GM19468 (cell line): ENCODE data around the gene CTNNBL1.

ENCODE experiments used
- ATAC-seq: cut with Tn5 transposase; IDR thresholded peaks from one replicate; pipeline ENCODE4 v1.9.1; 2021; ENCODE audit warnings: mild to moderate bottlenecking, moderate library complexity, moderate number of reproducible peaks; ENCODE audit not compliant: unreplicated experiment; ENCODE audit errors: extremely low read depth

The CTNNBL1 gene

DNA sequence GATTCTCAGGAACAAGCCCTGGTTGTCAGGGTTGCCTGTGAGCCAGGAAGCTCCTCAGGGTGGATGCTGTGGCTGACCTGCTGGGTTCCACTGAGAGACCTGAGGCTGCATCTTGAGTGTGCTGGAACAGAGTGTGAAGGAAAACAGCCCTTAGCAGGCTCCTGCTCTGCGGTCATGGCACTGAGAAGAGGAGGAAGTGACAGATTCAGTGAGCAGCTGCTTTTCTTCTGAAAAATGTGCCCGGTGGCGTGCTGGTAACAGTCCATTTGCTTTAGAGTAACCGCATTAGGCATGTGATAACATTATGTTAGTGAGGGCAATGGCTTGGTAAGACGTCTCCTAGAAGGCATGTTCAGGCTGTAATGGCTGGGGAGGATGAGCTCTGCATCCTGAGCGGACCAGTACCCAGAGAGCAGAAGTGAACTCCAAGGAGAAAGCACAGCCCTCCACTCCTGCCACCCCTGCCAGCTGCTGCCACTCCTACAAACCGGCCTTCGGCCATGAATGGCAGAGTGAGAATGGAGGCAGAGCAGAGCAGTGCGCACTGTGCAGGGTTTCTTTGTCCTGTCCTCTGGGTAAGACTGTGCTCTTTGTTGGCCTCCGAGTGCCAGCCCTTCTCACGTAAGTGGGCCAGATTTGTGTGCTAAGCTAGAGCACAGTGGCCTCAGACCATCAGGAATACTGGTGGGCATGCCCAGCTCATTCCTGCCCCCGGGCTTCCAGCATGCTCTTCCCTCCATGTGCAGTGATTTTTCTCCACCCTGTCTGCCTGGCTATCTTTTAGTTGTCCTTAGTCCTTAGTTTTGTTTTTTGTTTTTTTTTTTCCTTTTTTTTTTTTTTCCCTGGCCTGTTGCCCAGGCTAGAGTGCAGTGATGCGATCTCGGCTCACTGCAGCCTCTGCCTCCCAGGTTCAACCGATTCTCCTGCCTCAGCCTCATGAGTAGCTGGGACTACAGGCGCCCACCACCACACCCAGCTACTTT lies 111.0 kb downstream of the CTNNBL1 start:
- peak; percentile 64 for ATAC-seq

DNA sequence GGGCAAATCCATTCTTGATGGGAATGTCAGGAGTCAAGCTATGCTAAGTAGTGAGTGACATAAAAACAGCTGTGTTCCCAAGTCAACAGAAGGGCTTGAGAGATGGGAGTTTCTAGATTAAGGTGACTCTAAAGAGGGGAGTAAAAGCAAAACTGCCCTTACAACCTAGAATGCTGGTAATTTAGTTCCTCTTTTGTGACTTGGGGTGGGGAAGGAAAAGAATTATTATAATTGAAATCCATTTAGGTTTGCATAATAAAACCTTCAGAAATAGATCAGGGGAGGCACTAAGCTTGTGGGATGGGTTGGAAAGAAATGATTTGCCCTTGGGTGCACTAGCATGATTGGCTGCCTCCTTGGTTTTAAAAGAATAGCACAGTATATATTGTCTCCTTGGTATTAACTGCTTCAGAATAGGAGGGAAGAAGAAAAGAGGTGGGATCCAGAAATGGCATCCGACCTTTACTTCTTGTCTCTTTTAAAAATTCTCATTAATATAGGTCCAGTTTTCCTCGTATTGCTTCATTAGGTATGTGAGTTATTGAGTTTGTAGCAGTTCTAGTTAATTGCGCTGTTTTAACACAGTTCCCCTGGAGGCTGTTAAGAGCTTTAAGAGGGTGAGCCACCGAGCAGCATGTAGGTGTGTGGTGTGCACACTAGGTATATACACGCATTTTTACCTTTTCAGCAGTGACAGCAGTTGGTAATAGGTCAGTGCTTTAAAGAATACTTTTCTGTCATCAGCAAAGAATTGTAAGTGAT lies 113.8 kb downstream of the CTNNBL1 start:
- ATAC-seq, result no peak

DNA sequence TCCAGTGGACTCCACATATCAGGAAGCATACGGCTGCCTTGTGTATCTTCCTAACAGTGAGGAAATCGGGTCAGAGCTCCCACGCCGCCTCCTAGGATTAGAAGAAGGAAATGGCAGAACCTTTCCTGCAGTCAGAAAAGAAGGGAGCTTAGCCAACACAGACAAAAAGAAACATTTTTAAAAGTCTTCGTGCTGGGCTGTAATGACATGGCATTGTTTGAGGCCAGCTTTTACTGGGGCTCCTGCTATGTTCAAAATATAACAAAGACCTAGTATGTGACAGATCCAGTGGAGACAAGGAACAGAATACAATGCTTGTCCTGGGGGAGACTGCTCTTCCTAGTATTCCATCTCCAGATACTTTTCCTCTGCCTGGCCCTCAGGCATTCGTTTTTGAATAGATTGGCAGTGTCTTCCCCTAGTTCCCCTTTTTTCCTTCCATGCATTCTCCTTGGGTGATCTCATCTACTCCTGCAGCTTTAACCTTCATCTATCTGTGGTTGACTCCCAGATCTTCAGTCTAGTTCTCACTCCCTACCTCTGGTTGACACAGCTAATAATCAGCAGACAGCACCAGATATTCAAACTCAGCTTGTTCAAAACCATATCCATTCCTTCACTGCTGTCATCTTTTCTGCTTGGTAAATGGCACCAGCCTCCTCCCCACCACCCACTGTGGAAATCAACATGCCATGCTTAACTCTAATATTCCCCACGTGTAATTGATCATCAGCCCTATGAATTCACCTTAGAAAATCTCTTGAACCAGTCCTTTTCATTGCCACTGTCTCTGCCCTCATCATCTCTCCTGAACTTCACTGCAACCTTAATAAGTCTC lies 114.6 kb downstream of the CTNNBL1 start:
- no peak for ATAC-seq

DNA sequence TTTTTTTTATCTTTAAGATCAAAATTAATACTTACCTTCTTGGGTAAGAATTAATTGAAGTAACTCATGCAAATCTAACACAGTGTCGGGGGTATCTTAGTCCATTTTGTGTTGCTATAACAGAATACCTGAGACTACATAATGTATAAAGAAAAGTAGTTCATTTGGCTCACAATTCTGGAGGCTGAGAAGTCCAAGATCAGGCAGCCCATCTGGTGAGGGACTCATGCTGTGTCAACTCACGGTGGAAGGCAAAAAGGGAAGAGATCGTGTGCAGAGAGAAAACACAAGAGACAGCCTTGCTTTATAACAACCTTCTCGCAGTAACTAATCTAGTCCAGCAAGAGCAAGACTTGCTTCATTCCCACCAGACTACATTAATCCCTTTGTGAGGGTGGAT lies 116.2 kb downstream of the CTNNBL1 start:
- ATAC-seq, result no peak

DNA sequence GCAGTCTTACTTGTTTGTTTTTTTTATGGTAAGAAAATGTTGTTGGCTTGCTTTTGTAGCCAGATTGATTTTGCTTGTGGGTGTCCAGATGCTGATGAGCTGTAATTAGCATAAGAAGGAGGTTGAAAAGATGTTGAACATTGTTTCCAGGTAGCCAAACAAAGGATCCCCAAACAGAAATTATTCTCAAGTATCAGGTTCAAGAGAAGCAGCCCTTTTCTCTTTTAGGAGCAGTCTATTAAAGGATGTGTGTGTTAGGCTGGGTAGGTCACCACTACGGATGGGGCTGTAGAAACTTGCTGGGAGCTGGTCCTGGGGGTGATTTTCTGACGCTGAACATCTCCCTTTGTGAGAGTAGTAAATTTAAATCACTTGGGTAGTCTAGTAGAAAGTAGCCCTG lies 122.2 kb downstream of the CTNNBL1 start:
- no peak for ATAC-seq

DNA sequence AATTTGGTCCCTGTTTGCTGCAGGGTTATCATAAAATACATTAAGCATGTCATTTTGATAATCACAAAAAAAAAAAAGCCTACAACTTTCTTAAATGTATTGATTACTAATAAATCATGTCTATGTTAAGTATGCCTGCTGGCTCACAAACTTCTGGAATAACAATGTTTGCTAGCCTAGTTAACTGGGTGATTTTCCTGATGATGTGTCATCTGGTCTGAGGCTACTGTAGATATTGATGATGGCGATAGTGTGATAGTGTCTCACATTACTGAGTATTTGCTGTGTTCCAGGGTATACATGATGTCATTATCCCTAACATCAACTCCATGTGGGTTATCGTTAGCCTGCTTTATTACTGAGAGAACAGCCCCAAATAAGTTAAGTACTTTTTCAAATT lies 122.9 kb downstream of the CTNNBL1 start:
- no peak for ATAC-seq

DNA sequence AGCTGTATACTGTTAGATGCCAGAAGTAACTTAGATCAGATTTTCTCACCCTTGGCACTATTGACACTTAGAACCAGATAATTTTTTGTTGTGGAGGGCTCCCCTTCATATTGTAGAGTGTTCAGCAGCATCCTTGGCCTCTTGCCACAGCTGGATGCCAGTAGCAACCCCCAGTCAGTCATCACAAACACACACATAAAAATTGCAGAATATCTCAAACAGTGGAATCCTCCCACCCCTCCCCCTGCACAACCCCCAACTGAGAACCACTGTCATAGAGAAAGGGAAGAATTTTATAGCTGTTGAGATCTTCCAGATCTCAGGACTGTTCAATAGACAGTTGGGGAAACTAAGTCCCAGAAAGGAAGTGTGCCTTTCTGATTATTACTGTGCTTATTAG lies 127.9 kb downstream of the CTNNBL1 start:
- ATAC-seq, result no peak

DNA sequence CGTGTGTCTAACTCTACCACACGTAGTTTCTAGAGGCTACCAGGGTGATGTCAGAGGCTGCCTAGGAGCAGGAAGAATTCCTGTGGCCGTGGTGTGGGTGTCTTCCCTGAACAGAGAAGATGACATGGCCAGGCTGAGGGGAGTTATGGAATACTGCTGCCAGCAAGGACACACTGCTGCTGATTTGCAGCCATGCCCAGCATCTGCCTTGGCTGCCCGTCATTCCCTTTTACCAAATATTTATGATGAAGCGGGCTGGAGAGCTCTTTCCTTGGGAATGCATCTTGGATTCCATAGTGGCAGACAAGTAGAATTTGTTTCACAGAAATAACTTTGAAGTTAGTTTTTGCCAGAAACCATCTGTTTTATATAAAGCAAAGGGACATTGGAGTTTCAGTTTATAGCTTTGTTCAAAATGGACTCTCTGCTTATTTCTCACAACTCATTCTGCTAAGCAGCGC lies 128.3 kb downstream of the CTNNBL1 start:
- no peak for ATAC-seq

DNA sequence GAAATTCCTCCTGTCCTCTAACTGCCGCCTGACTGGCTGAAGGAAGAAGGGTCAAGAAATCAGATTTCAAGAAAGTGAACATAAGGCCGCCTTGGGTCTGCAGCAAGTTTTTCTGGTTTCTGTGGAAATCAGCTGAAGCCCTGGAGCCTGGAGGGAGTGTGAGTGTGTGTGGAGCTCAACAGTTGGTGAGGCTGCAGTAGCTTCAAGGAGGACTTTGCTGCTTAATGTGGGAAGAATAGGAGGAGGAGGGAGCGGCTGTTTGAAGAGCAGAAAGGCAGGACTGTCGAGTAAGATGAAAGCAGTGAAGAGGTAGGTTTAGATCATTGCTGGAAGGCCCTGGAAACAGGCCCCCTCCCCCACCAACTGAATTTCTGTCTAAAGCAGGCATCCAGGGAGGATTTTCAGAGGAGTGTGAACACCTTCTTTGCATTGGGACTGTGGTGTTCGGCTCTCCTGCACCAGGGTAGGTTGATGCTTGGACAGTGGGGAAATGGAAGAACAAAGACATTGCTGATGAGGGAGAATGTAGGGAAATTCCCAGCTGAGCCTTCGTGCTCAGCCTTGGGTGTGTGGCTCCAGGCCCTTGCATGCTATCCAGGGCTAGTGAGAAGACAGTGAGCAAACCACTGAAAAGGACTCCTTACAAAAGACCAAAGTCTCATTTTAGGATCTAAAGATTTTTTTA lies 129.6 kb downstream of the CTNNBL1 start:
- ATAC-seq, result no peak

DNA sequence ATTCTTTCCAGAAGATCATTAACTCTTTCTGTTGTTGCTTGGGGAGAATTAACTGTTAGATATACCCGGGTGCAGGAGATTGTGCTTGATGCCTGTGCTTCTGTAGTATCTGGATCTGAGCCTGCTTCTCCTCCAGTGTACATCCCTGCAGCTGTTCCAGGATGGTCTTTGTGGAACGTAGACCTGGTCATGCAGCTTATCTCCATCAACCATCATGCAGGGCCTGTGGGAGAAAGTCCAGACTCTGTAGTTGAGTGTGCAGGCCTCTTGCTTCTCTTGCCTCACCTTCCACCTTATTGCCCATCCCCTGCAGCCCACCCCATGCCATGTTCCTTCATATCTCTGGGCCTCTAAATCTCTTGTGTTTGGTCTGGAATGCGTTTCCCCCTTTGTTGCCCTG lies 133.8 kb downstream of the CTNNBL1 start:
- no peak for ATAC-seq

DNA sequence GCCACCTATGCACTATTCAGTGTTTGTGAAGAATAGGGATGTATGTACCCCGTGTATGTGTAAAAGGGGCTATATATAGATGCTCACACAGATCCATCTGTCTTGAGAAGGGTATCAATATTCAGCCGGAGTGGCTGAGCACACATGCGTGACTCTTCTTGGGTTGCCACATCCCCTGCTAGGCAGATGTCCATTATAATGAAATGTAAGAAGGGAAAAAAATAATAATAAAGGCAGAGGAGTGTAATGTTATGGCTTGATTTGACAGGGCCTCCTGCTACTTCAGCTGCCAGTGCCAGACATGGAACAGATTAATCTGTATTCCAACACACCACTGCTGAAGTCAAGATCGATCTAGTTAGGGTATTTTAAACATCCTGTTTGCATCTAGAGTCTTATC lies 134.9 kb downstream of the CTNNBL1 start:
- ATAC-seq, result no peak

DNA sequence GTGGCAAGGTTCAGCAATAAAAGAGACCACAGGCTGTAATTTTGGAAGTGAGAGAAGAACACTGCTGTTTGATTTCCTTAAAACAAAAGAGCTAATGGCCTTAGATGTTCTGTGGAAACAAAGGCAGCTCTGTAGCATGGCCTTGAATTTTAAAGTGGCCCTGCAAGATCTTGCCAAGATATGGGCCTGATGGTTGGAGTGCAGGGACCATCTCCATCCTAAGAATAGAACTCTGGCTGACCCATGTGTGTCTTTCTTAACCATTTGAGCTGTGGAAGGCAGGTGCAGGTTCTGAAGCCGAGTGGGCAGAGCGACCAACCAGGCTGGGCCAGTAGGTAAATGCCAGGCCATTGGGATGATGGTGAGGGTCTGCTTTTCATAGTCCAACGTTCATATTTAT lies 135.3 kb downstream of the CTNNBL1 start:
- no peak for ATAC-seq

DNA sequence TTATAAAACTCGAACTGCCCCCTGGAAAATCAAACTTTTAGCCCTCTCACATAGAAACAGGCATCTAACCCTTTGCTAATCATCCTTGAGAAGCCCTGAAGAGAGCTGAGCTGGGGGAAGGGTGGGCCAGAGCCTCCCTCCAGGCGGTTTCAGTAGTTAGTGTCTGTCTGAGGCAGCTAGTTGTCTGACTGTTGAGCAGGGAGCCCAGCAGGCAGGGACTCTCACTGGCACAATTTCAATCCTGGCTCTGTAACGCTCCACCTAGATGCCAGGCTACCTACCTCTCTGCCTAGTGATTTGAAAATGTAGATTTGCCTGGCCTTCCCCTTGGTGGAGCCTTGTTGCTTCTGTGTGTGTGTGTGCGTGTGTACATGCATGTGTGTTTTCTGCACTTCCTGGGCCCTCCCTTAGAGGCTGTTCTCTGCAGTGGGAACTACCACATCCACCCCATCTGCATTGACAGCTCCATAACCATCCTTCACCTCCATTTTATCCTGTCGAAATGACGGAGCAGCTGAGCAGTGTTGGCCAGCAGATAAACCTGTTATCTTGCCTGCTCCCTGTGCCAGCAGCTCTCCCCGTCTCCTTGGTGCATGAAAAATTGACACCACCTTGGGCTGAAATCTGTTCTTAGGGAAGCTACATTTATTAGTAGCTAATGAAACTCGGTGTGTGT lies 139.5 kb downstream of the CTNNBL1 start:
- ATAC-seq, result no peak

DNA sequence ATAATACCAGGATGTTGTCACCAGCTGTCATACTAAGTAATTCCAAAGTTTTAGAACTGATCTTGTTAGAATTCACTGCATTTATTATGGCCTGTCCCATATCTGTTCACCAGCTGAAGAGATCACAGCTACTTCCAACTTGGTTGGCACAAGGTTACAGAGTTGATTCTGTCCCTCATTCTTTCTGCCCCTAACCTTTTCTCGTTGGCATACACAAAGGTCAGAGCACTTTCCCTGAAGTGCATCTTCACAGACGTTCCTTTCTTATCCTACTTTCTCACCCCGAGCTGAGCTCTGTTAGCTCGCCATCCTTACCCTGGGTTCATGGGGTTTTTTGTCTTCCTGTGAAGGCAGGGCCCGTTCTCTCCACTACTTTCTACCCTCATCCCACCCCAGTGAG lies 143.1 kb downstream of the CTNNBL1 start:
- ATAC-seq, result no peak

DNA sequence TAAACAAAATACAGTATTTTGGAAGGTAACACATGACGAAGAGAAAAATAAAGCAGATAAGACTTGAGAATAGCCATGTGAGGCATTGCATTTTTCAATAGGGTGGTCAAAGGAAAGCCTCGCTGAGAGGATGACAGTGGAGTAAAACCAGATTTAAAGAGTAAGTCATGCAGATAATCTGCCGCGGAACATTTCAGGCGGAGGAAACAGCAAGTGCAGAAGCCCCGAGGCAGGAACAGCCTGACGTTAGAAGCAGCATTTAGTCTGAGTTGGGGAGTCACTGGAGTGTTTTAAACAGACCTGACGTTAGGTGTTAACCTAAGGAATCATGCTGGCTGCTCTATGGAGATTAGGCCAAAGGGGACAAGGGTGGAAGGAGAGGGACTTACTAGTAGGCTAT lies 144.1 kb downstream of the CTNNBL1 start:
- ATAC-seq, result no peak

DNA sequence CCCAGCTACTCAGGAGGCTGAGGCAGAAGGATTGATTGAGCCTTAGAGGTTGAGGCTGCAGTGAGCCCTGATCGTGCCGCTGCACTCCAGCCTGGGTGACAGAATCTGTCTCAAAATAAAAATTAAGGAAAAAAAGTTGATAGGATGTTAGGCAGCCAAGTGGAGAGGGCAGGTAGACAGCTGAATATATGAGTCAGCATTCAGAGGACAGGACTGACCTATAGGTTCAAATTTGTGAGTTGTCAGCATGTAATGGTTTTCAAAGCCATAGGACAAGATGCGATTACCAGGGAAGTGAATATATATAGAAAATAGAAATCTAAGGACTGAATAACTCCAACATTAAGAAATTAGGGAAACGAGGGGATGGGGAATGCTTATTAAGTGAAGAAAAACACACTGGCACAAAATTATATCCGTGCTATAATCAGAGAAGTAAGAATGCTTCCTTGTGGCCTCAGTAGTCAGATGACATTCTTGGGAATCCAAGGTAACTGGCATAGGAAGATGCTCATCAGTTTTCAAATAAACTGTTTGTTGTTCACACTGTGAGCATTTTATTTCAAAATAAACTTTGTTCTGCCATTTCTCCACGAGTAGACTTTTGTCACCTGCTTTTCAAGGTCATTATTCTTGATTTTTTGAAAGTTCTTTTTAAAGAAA lies 145.1 kb downstream of the CTNNBL1 start:
- ATAC-seq, result no peak

DNA sequence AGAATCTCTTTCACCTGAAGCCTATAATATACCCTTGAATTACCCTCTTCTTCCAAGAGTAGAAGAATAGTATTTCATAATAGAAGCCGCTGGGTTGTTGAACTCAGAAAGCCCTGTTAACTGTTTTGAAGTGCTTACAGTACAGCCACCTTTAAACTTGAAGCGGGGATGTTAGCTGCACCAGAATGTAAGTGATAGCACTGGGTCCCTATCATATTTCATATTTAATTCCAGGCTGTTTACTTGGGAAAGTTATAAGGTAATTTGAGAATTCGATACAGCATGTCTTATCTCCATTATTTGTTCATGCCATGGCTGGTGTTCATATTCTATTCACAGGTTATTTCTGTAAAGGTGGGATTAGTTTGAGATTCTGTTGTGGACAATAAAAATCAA lies 145.6 kb downstream of the CTNNBL1 start:
- ATAC-seq, result no peak

DNA sequence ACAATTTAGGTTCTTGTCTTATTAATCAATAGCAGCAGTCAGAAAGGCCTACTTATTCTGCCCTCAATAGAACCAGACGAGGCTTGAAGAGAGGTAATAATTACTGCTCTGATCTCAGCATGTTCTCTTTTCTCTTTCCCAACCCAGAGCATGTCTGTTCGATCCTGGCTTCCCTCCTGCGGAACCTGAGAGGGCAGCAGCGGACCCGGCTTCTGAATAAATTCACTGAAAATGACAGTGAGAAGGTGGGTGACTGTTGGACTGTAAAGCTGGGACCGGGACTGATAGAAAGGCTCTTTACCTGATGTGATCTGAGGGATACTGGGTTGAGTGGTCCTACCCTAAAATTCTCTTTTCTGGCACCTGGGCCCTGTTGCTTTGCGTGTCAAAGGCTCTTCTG lies 146.1 kb downstream of the CTNNBL1 start:
- ATAC-seq, result no peak

DNA sequence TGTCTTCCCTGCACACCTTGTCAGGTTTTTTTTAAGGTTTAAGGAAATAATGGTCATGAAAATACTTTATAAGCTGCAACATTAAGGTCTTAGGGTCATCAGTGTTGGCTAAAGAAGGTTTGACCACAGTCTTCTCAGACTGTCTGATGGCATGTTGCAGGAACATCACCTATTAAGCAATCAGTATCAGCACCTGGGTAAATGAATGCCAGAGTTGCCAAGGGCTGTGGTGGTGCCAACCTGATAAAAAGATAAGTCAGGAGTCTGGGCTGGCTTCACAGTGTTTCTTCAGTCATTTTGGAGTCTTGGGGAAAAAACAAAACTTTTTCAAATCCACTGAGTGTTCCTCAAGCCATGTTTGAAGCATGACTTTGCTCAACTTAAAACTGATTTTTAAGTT lies 147.6 kb downstream of the CTNNBL1 start:
- ATAC-seq, result no peak
